Pancreas (tissue), 10 donors: ENCODE data around the gene DNAJC16. TPM values are rescaled to one million over a fixed set of nuclear protein-coding genes. Genes with fewer than 3 reads are reported as not detected.
"Not testable (repeated sequence)": the region's sequence is repeated elsewhere in the genome, so short reads cannot be mapped to it uniquely, and the experiment has no call there.

ENCODE experiments used
- ATAC-seq, 4 donors: fragments of 200-7000 bp; cut with Tn5 transposase; one replicate each; pipeline versions ENCODE4 v1.8.0 to v1.9.1; 2020; ENCODE audit warnings: mild to moderate bottlenecking in 4 of 4, moderate library complexity in 4 of 4
- DNase-seq, 6 donors: peaks; one replicate each; pipeline ENCODE4 v3.0.0-alpha.2; 2020
- FAIRE-seq: peaks from 2 replicates; lab custom pipeline; 2012; peaks lifted over from hg19 to GRCh38; lab: Jason Lieb, UNC
- H3K27ac ChIP-seq, 4 donors: fragments of 200-600 bp; sonication (generic); 1 replicate in 3 of 4; 2 replicates in 1 of 4; pipeline versions ENCODE4 v1.5.0 to v1.8.0; 2020
- H3K27me3 ChIP-seq, 4 donors: fragments of 200-600 bp; one replicate each; pipeline ENCODE4 v1.8.0; 2021
- H3K36me3 ChIP-seq, 3 donors: fragments of 200-600 bp; sonication (generic) in 1 of 3; one replicate each; pipeline versions ENCODE4 v1.5.0 to v1.8.0; 2020 to 2021
- H3K4me1 ChIP-seq, 3 donors: fragments of 200-600 bp; one replicate each; pipeline ENCODE4 v1.8.0; 2021
- H3K4me3 ChIP-seq, 4 donors: fragments of 200-600 bp; sonication (generic) in 2 of 4; one replicate each; pipeline versions ENCODE4 v1.5.0 to v1.8.0; 2020 to 2021
- H3K9me3 ChIP-seq, 4 donors: fragments of 200-600 bp; one replicate each; pipeline ENCODE4 v1.8.0; 2021
- WGBS, 2 donors: extraction: QIAGEN DNeasy Blood & Tissue Kit; methylation state at CpG; one replicate each; pipeline ENCODE4 v1.1.7; 2013; 5-methylcytosine and 5-hydroxymethylcytosine counted together
- intact Hi-C, 3 donors: fragments of 100-400 bp; cut with DNase I; formaldehyde crosslinking; loops; one replicate each; pipeline versions ENCODE4 v1.11.1 to v1.14.2; 2022
- polyA plus RNA-seq, 2 donors: library from polyadenylated mRNA; stranded (reverse); fragments of 200-250 nt; gene quantifications; one replicate each; pipeline ENCODE4 v1.2.3, GENCODE V29; 2013
- total RNA-seq, 6 donors: library from RNA; stranded (reverse); fragmentation: NEBNext Ultra II Directional in 4 of 6; extraction: Animal tissue kit (Norgen Biotek cat#: 25700) in 4 of 6; gene quantifications; one replicate each; pipeline versions ENCODE4 v1.2.1 to v1.2.4, GENCODE V29; 2021 to 2023
- TF ChIP-seq, protein P1 (sequence below), 4 donors: fragments of 200-600 bp; sonication (generic) in 3 of 4; IDR thresholded peaks; one replicate each; pipeline versions ENCODE4 v1.5.0 to v1.8.0; 2021; ENCODE audit warnings: antibody characterized with exemption in 4 of 4
- donor health status: healthy with polysubstance abuse.
- donor health status: DM: no; HTN: no; CAD: no; lungs with moderate emphysema.
- donor health status: DM: no; HTN: no; CAD: no.
- donor health status: control.
- donor health status: control.
- donor health status: Bipolar disorder and iron deficiency.
- donor health status: DM: yes; HTN: yes; CAD: no.
- donor health status: DM: no; HTN: no; CAD: no.
- donor health status: DM: no; HTN: no; CAD: no.
- donor health status: DM: yes; HTN: yes; CAD: no.

Gene DNAJC16
- total and polyA plus RNA-seq, 8 donors: 5.0 to 16.2 (median 9.9) TPM

- Histone ChIP-seq H3K27ac (no peak overlapping the region), H3K9me3 (no peaks in the 10 kb centered on the region), H3K27me3 (no peaks in the 10 kb centered on the region), H3K4me1 (peaks cover 0 to 3% (median under 1%) of the 10 kb centered on the region in 3 donors), H3K36me3 (no peaks in the 10 kb centered on the region), H3K4me3 (no peak overlapping the region)
- ATAC-seq: no peak
- WGBS, 2 donors: 89 to 93% methylated on average over 3 of the region's 3 CpGs
- FAIRE-seq: no peak
- intact Hi-C loops: no loop called here
- TF ChIP-seq, protein P1, sequence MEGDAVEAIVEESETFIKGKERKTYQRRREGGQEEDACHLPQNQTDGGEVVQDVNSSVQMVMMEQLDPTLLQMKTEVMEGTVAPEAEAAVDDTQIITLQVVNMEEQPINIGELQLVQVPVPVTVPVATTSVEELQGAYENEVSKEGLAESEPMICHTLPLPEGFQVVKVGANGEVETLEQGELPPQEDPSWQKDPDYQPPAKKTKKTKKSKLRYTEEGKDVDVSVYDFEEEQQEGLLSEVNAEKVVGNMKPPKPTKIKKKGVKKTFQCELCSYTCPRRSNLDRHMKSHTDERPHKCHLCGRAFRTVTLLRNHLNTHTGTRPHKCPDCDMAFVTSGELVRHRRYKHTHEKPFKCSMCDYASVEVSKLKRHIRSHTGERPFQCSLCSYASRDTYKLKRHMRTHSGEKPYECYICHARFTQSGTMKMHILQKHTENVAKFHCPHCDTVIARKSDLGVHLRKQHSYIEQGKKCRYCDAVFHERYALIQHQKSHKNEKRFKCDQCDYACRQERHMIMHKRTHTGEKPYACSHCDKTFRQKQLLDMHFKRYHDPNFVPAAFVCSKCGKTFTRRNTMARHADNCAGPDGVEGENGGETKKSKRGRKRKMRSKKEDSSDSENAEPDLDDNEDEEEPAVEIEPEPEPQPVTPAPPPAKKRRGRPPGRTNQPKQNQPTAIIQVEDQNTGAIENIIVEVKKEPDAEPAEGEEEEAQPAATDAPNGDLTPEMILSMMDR (IDR thresholded peaks at IDR 0.05): no peak
- DNase-seq: no peak
Observed at GRCh38 chr1:15513919-15514318, 12.7 kb upstream of the DNAJC16 start.

DNA sequence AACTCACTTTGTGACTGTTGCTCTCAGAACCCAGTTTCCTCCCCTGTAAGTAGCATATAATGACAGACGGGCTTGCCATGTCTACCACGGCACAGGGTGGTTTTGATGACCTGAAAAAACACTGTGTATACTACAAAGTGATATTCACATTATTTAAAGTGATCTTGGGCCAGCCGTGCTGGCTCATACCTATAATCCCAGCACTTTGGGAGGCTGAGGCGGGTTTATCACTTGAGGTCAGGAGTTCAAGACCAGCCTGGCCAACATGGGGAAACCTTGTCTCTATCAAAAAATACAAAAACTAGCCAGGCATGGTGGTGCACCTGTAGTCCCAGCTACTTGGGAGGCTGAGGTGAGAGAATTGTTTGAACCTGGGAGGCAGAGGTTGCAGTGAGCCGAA is 12.1 kb upstream of the DNAJC16 start:
- ATAC-seq, H3K9me3 ChIP-seq, H3K4me1 ChIP-seq, H3K36me3 ChIP-seq, H3K27ac ChIP-seq, FAIRE-seq, H3K27me3 ChIP-seq, intact Hi-C loops, DNase-seq, H3K4me3 ChIP-seq: not testable (repeated sequence)
- WGBS, 2 donors: 90 to 91% methylated on average over 5 of the region's 5 CpGs

DNA sequence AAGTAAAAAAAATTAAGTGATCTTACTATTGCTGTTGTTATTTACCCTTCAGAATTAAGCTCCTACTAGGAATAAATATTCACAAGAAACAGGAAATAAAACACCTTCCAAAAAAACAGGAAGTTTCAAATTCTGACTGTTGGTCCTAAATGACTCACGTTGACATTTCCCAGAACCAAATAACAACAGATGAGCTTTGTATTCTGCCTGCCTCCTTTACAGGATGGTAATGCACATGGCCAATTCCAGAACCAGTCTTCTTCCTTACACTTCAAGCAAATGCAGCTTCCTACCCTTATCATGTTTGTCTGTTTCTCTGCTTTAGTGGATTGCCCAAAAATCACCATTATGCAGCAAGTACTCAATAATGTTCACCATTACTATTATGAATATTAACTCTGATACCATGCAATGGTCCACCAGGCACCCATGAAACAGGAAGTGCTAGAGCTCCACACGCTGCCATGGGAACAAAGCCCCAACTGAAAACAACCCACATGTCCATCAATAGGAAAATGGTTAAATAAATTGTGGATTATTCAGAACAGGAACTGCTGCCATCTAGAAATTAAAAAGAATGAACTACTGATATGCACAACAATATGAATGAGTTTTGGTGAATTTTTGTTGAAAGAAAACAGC is 11.5 kb upstream of the DNAJC16 start:
- Histone ChIP-seq H3K4me1 (peaks cover 0 to 3% (median 0%) of the 10 kb centered on the region in 3 donors), H3K27ac (no peak overlapping the region), H3K4me3 (no peak overlapping the region), H3K36me3 (no peaks in the 10 kb centered on the region), H3K27me3 (no peaks in the 10 kb centered on the region), H3K9me3 (no peaks in the 10 kb centered on the region)
- DNase-seq (no peak), ATAC-seq (no peak), FAIRE-seq (no peak)
- intact Hi-C loops: no loop called here
- TF ChIP-seq, protein P1 (IDR thresholded peaks at IDR 0.05): no peak
- WGBS, 2 donors: 75 to 83% methylated on average over 2 of the region's 2 CpGs

DNA sequence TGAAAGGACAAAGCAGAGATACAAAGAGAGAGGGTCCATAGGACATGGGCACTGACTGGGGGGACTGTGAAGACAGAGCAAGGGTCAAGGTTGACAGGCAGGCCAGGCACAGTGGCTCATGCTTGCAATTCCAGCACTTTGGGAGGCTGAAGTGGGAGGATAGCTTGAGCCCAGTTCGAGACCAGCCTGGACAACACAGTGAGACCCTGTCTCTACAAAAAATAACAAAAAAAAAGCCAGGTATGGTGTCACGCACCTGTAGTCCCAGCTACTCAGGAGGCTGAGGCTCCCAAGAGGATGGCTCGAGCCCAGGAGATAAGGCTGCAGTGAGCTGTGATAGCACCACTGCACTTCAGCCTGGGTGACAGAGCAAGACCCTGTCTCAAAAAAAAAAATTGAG is 7.0 kb upstream of the DNAJC16 start:
- intact Hi-C loops: no loop called here
- H3K4me1 ChIP-seq: peaks cover 0 to 14% (median 5%) of the 10 kb centered on the region in 3 donors
- 85 to 90% methylated on average over 3 of the region's 3 CpGs for WGBS, 2 donors
- H3K9me3 ChIP-seq: no peaks in the 10 kb centered on the region
- TF ChIP-seq, protein P1 (IDR thresholded peaks at IDR 0.05): no peak
- ATAC-seq (no peak), DNase-seq (no peak), FAIRE-seq (no peak)
- H3K27me3 ChIP-seq: no peaks in the 10 kb centered on the region
- H3K27ac ChIP-seq: no peak overlapping the region
- no peaks in the 10 kb centered on the region for H3K36me3 ChIP-seq
- H3K4me3 ChIP-seq: no peak overlapping the region

- intact Hi-C loops, H3K36me3 ChIP-seq, H3K4me3 ChIP-seq, ATAC-seq, H3K9me3 ChIP-seq, H3K27me3 ChIP-seq, FAIRE-seq, H3K27ac ChIP-seq: not testable (repeated sequence)
- DNase-seq: peak in 2 of 6 donors; percentile 13 to 14
- WGBS, 2 donors: 92 to 93% methylated on average over 17 of the region's 17 CpGs
- peaks cover 5 to 16% (median 14%) of the 10 kb centered on the region in 3 donors for H3K4me1 ChIP-seq
Observed at GRCh38 chr1:15521206-15521906, 5.3 kb upstream of the DNAJC16 start.

DNA sequence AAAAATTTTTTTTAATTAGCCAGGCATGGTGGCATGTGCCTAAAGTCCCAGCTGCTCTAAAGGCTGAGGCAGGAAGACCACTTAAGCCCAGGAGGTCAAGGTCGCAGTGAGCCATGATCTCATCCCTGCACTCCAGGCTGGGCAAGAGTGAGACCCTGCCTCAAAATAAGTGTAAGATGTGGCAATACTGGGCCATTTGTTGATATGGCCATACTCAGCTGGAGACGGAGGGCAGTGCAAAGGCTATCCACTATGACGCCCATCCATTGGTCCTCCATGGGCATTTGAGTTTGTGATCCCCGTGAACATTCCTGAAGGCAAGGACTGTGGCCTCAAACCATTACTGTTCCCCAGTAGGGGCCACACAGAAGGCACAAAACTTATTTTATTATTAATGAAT is 4.1 kb upstream of the DNAJC16 start:
- 98 to 100% methylated on average over 4 of the region's 4 CpGs for WGBS, 2 donors
- ATAC-seq: no peak
- TF ChIP-seq, protein P1 (IDR thresholded peaks at IDR 0.05): no peak
- intact Hi-C loops: no loop called here
- Histone ChIP-seq H3K4me1 (peaks cover 8 to 18% (median 14%) of the 10 kb centered on the region in 3 donors), H3K36me3 (no peaks in the 10 kb centered on the region), H3K27ac (no peak overlapping the region), H3K9me3 (no peaks in the 10 kb centered on the region), H3K27me3 (no peaks in the 10 kb centered on the region), H3K4me3 (no peak overlapping the region)
- DNase-seq: peak in 1 of 6 donors; percentile 24
- FAIRE-seq: no peak
